GM12878 (cell line): ENCODE results near the gene DHRS12. TPM values are rescaled to one million over a fixed set of nuclear protein-coding genes. Genes with fewer than 3 reads are reported as not detected.
A peak's percentile ranks its signal among the peaks of the same experiment; 100 is the strongest.

ENCODE experiments used
- ATAC-seq: fragments of 200-7000 bp; cut with Tn5 transposase; 3 replicates; pipeline ENCODE4 v1.9.1; 2020; ENCODE audit warnings: mild to moderate bottlenecking, moderate library complexity
- BruUV-seq: library from RNA; stranded (reverse); fragments of 400-500 nt; replicated peaks from 2 replicates; lab custom pipeline; 2021; lab: Mats Ljungman, UMichigan
- CTCF ChIA-PET: fragments of 300-600 bp; sonication (Branson Sonifier 250); formaldehyde crosslinking; extraction: SDS; loops from one replicate; lab custom pipeline; 2021; ENCODE audit warnings: inconsistent platforms; lab: Yijun Ruan, JAX
- POLR2A ChIA-PET: fragments of 350-600 bp; formaldehyde crosslinking; extraction: SDS; loops from one replicate; lab custom pipeline; 2021; ENCODE audit warnings: inconsistent platforms; lab: Charles Lee
- RAD21 ChIA-PET: fragments of 300-600 bp; sonication (Branson Sonifier 250); formaldehyde crosslinking; loops from one replicate; lab custom pipeline; 2023; ENCODE audit warnings: antibody characterized with exemption; ENCODE audit not compliant: unreplicated experiment; lab: Charles Lee
- SMC1A ChIA-PET: fragments of 300-600 bp; sonication (Branson Sonifier 250); formaldehyde crosslinking; loops from one replicate; lab custom pipeline; 2023; ENCODE audit not compliant: unreplicated experiment, uncharacterized antibody; lab: Charles Lee
- DNase-seq: peaks from one replicate; pipeline ENCODE4 v3.0.0-alpha.2; 2011; ENCODE audit warnings: low read depth, low spot score
- FAIRE-seq: peaks from 3 replicates; lab custom pipeline; 2011; peaks lifted over from hg19 to GRCh38; lab: Jason Lieb, UNC
- H2AFZ ChIP-seq: 2 replicates; pipeline ENCODE4 v1.6.0; 2011; ENCODE audit warnings: low read depth, low read length, control low read depth; ENCODE audit not compliant: control insufficient read depth
- H3K27ac ChIP-seq: 2 replicates; pipeline ENCODE4 v1.5.1; 2011; ENCODE audit warnings: control low read depth; ENCODE audit not compliant: control insufficient read depth, insufficient read depth
- H3K27me3 ChIP-seq, 2 experiments: replicated peaks in 1 of 2; 2 replicates each; pipeline versions ENCODE4 v1.6.0 to v1.6.1; 2011; ENCODE audit warnings: low read length in 1 of 2; ENCODE audit not compliant: control insufficient read depth in 2 of 2, insufficient read depth in 2 of 2
- H3K36me3 ChIP-seq, 2 experiments: 2 replicates each; pipeline ENCODE4 v1.5.1; 2011; ENCODE audit warnings: low read length in 1 of 2; ENCODE audit not compliant: control insufficient read depth in 2 of 2, insufficient read depth in 2 of 2
- H3K4me1 ChIP-seq: 2 replicates; pipeline ENCODE4 v1.6.1; 2011; ENCODE audit warnings: mild to moderate bottlenecking, low read length, moderate library complexity, mixed read lengths; ENCODE audit not compliant: control insufficient read depth, insufficient read depth
- H3K4me2 ChIP-seq: 2 replicates; pipeline ENCODE4 v1.6.0; 2011; ENCODE audit warnings: control low read depth; ENCODE audit not compliant: control insufficient read depth, insufficient read depth
- H3K4me3 ChIP-seq: fragments of 200-600 bp; sonication (generic); 2 replicates; pipeline ENCODE4 v1.5.1; 2016
- H3K79me2 ChIP-seq: 2 replicates; pipeline ENCODE4 v1.6.0; 2011; ENCODE audit warnings: low read length; ENCODE audit not compliant: control insufficient read depth, insufficient read depth
- H3K9ac ChIP-seq: 2 replicates; pipeline ENCODE4 v1.8.0; 2011; ENCODE audit warnings: low read length, control low read depth, mixed read lengths; ENCODE audit not compliant: control insufficient read depth, insufficient read depth
- H3K9me3 ChIP-seq: replicated peaks from 3 replicates; pipeline ENCODE4 v1.5.1; 2011; ENCODE audit warnings: mild to moderate bottlenecking, low read length; ENCODE audit not compliant: control insufficient read depth, insufficient read depth
- H4K20me1 ChIP-seq: 2 replicates; pipeline ENCODE4 v1.6.0; 2011; ENCODE audit not compliant: control insufficient read depth, insufficient read depth
- CEBPB ChIP-seq, 2 experiments: fragments of 150-350 bp in 1 of 2; IDR thresholded peaks; 2 replicates each; pipeline ENCODE4 v1.6.1; 2012 to 2014; ENCODE audit warnings: low read depth in 2 of 2, low read length in 2 of 2, borderline replicate concordance in 1 of 2, inconsistent platforms in 1 of 2
- E4F1 ChIP-seq: fragments of 450-650 bp; IDR thresholded peaks from 2 replicates; pipeline ENCODE4 v1.6.1; 2018; ENCODE audit warnings: borderline replicate concordance, mild to moderate bottlenecking; ENCODE audit not compliant: partially characterized antibody
- ELK1 ChIP-seq: IDR thresholded peaks from 2 replicates; pipeline ENCODE4 v1.6.1; 2012; ENCODE audit warnings: low read depth, low read length, improper control_type of control experiment
- PAX8 ChIP-seq: fragments of 450-650 bp; IDR thresholded peaks from 2 replicates; pipeline ENCODE4 v1.6.1; 2017; ENCODE audit warnings: mild to moderate bottlenecking, moderate library complexity
- RAD21 ChIP-seq: IDR thresholded peaks from 2 replicates; pipeline ENCODE4 v1.6.1; 2011; ENCODE audit warnings: mild to moderate bottlenecking, low read depth, low read length, moderate library complexity; ENCODE audit not compliant: insufficient read depth
- REST ChIP-seq: IDR thresholded peaks from 2 replicates; pipeline ENCODE4 v1.6.1; 2012; ENCODE audit warnings: mild to moderate bottlenecking, low read depth, low read length
- SUPT20H ChIP-seq: IDR thresholded peaks from 2 replicates; pipeline ENCODE4 v1.6.1; 2011; ENCODE audit warnings: low read depth, mild to moderate bottlenecking, low read length, moderate library complexity, borderline replicate concordance; ENCODE audit not compliant: control insufficient read depth
- ZBTB4 ChIP-seq: fragments of 450-650 bp; formaldehyde crosslinking; IDR thresholded peaks from 2 replicates; pipeline ENCODE4 v1.4.0; 2022; ENCODE audit warnings: mild to moderate bottlenecking, moderate library complexity
- ZSCAN29 ChIP-seq: fragments of 450-650 bp; IDR thresholded peaks from 2 replicates; pipeline ENCODE4 v1.6.1; 2017; ENCODE audit warnings: mild to moderate bottlenecking, moderate library complexity
- WGBS: methylation state at CpG from one replicate; pipeline ENCODE4 v1.1.6; 2016; ENCODE audit warnings: low lambda C conversion rate; ENCODE audit not compliant: insufficient replicate concordance, insufficient coverage; ENCODE audit errors: missing lambda C conversion rate; 5-methylcytosine and 5-hydroxymethylcytosine counted together
- in situ Hi-C: fragments of 300-500 bp; cut with MboI; formaldehyde crosslinking; loops from 9 replicates; pipeline ENCODE4 v1.14.3; 2018; ENCODE audit warnings: mixed read lengths
- intact Hi-C: fragments of 100-400 bp; cut with micrococcal nuclease; formaldehyde crosslinking; loops from one replicate; pipeline ENCODE4 v1.14.2; 2022; ENCODE audit not compliant: unreplicated experiment
- polyA plus RNA-seq, 11 experiments: library from polyadenylated mRNA; depleted of rRNA in 4 of 11; unstranded in 6 of 11; stranded (reverse) in 5 of 11; fragments of >200 nt; fragmentation: Nextera tagmentation in 4 of 11; fragmentation: Illumina TruSeq in 1 of 11; extraction: Ambion mirVana in 4 of 11; extraction: Trizol in 1 of 11; gene quantifications; 1 replicate in 1 of 11; 2 replicates in 10 of 11; pipeline versions ENCODE4 v1.2.1 to v1.2.3, GENCODE V29; 2011 to 2016; ENCODE audit warnings: inconsistent platforms in 2 of 11, missing spikeins in 2 of 11, low read depth in 1 of 11
- total RNA-seq, 4 experiments: library from RNA; depleted of rRNA in 3 of 4; stranded (reverse); fragments of >200 nt in 3 of 4; fragmentation: Illumina TruSeq in 1 of 4; extraction: Trizol in 1 of 4; gene quantifications; 2 replicates each; pipeline versions ENCODE4 v1.2.1 to v1.2.3, GENCODE V29; 2013 to 2021

DHRS12 gene
- total and polyA plus RNA-seq, 10 of the 15 experiments (the other 5 are each of a cell fraction or from before 2014, with no cell fraction given): 2.9 to 11.3 (median 8.2) TPM

- ATAC-seq (peak; percentile 90), DNase-seq (peak; percentile 65), FAIRE-seq (peak; percentile 88)
- RAD21 ChIA-PET: interaction anchor here (0.7 to 3.8 kb wide), 24 partner anchors 14 to 433 kb away, joined by 3 to 29 read pairs (median 4); partner anchors contain the start of gene INTS6
- Histone ChIP-seq H4K20me1 (no peaks in the 10 kb centered on the region), H3K36me3 (0 out of 4 replicates have a peak, but pooled peaks cover 0 to 2% of the 10 kb centered on the region in 2 experiments), H3K4me1 (peaks cover 21% of the 10 kb centered on the region), H3K27me3 (no peaks in the 10 kb centered on the region), H2AFZ (peak overlapping the region; percentile 83), H3K27ac (peak overlapping the region; percentile 87), H3K4me3 (peak overlapping the region; percentile 49), H3K4me2 (peak overlapping the region; percentile 86), H3K9ac (peak overlapping the region; percentile 62), H3K79me2 (no peaks in the 10 kb centered on the region), H3K9me3 (no peaks in the 10 kb centered on the region)
- POLR2A ChIA-PET: interaction anchor here (0.6 to 2.0 kb wide), 10 partner anchors 16 to 478 kb away, joined by 3 to 9 read pairs (median 5); partner anchors contain the start of gene INTS6
- CTCF ChIA-PET: interaction anchor here (0.6 to 2.7 kb wide), 19 partner anchors 11 to 478 kb away, joined by 3 to 15 read pairs (median 5); partner anchors contain the start of gene INTS6
- intact Hi-C loops (loop anchor here (1.0 kb wide), 2 partner anchors 180 to 311 kb away; partner anchors contain the start of genes INTS6 and WDFY2), in situ Hi-C loops (no loop called here)
- SMC1A ChIA-PET: interaction anchor here (0.8 to 4.4 kb wide), 34 partner anchors 15 to 318 kb away, joined by 3 to 24 read pairs (median 4); partner anchors contain the start of gene INTS6
- WGBS: 12% methylated on average over 12 of the region's 12 CpGs
- BruUV-seq: no TSS peak
- TF ChIP-seq E4F1 (no peak), ELK1 (no peak), CEBPB (IDR thresholded peaks at IDR 0.05; ENCODE audit: borderline replicate concordance in 1 of 2, low read depth in 2 of 2, low read length in 2 of 2) (no peak), PAX8 (no peak), ZBTB4 (CRISPR knock-in tag) (no peak), ZSCAN29 (no peak), SUPT20H (no peak), RAD21 (no peak), REST (no peak)
Observed at GRCh38 chr13:51764184-51765141, 39.5 kb downstream of the DHRS12 start.
